ENCODE data around the gene ANTXR1.
"Not testable (repeated sequence)": the region's sequence is repeated elsewhere in the genome, so short reads cannot be mapped to it uniquely, and the experiment has no call there.

ANTXR1 gene

DNA sequence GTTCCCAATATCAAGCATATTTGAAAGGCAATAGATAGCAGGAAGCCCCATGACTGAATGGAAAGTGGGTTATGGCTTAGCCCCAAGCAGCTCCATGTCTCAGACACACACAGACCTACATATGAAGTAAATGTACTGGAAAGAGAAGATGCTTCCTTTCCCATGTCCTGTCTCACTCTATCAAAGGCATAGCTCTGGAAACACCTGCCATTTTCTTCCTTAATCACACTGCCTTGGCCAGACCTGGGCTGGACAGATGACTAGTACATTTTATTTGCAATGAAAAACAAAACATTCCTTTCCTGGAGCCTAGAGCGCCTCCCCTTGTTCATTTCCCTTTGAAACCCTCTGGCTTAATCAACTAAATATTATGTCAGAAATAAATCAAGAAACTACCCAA lies 160.7 kb downstream of the ANTXR1 start:
- H2BK5ac ChIP-seq (ENCODE audit: low read depth, low read length, poor library complexity, severe bottlenecking), result no peak overlapping the region
- H3K36me3 ChIP-seq (ENCODE audit: control insufficient read depth in 1 of 2, insufficient read depth in 2 of 2, low read depth in 1 of 2, low read length in 2 of 2), result peaks cover 5 to 9% of the 10 kb centered on the region in 2 experiments
- peaks cover 19% of the 10 kb centered on the region for H3K4me1 ChIP-seq (ENCODE audit: control insufficient read depth, insufficient read depth, low read depth, low read length)
- no peak overlapping the region for H3K14ac ChIP-seq (ENCODE audit: low read length in 2 of 2)
- H2BK15ac ChIP-seq (ENCODE audit: low read depth, poor library complexity, severe bottlenecking), result no peak overlapping the region
- H3K9me3 ChIP-seq (ENCODE audit: control insufficient read depth, low read length), result no peaks in the 10 kb centered on the region
- no peak overlapping the region for H2AK5ac ChIP-seq (ENCODE audit: low read length, severe bottlenecking)
- no peak for DNase-seq
- no peak overlapping the region for H4K91ac ChIP-seq (ENCODE audit: low read length)
- no peak overlapping the region for H3K27ac ChIP-seq (ENCODE audit: low read length, poor library complexity, severe bottlenecking)
- no peak overlapping the region for H3K4me3 ChIP-seq (ENCODE audit: insufficient read depth in 1 of 2, low read depth in 1 of 2, low read length in 2 of 2)
- H3K23ac ChIP-seq (ENCODE audit: low read length in 2 of 2), result no peak overlapping the region
- H3K18ac ChIP-seq (ENCODE audit: low read depth in 1 of 2, low read length in 2 of 2), result no peak overlapping the region
- no peak overlapping the region for H3K9ac ChIP-seq (ENCODE audit: low read length)
- no peak overlapping the region for H2BK120ac ChIP-seq (ENCODE audit: low read depth, low read length)
- H4K8ac ChIP-seq (ENCODE audit: low read length), result no peak overlapping the region
- H3K4ac ChIP-seq (ENCODE audit: low read depth in 1 of 2, low read length in 2 of 2), result peak overlapping the region in 1 of 2 experiments; percentile 7
- H3K79me1 ChIP-seq (replicated peaks; ENCODE audit: low read length, poor library complexity, severe bottlenecking), result peaks cover 2% of the 10 kb centered on the region
- H3K4me2 ChIP-seq (ENCODE audit: low read length, poor library complexity, severe bottlenecking), result no peak overlapping the region
- WGBS, result 92% methylated on average over 1 of the region's 1 CpG
- H2BK12ac ChIP-seq (ENCODE audit: low read length in 2 of 2), result peak overlapping the region; percentile 6 to 49
- H2AFZ ChIP-seq (ENCODE audit: low read depth, low read length), result no peak overlapping the region
- H3K27me3 ChIP-seq (ENCODE audit: control insufficient read depth in 1 of 2, insufficient read depth in 1 of 2, low read length in 2 of 2), result no peaks in the 10 kb centered on the region

DNA sequence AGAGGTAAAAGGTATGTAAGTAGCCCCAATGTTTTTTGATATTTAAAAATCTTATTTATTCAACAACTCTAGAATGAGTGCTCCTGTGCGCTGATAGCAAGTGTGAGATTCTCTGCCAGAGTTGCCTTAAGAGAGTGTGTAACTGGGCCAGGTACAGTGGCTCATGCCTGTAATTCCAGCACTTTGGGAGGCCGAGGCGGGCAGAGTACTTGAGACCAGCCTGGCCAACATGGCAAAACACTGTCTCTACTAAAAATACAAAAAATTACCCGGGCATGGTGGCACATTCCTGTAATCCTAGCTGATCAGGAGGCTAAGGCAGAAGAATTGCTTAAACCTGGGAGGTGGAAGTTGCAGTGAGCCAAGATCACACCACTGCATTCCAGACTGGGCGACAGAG lies 161.2 kb downstream of the ANTXR1 start:
- not testable (repeated sequence) for H3K27ac ChIP-seq (ENCODE audit: low read length, poor library complexity, severe bottlenecking); H3K23ac ChIP-seq (ENCODE audit: low read length in 2 of 2); DNase-seq; H2BK5ac ChIP-seq (ENCODE audit: low read depth, low read length, poor library complexity, severe bottlenecking); H3K18ac ChIP-seq (ENCODE audit: low read depth in 1 of 2, low read length in 2 of 2); H2AK5ac ChIP-seq (ENCODE audit: low read length, severe bottlenecking); H2BK120ac ChIP-seq (ENCODE audit: low read depth, low read length); H3K4me2 ChIP-seq (ENCODE audit: low read length, poor library complexity, severe bottlenecking); H2AFZ ChIP-seq (ENCODE audit: low read depth, low read length); H3K36me3 ChIP-seq (ENCODE audit: control insufficient read depth in 1 of 2, insufficient read depth in 2 of 2, low read depth in 1 of 2, low read length in 2 of 2); H3K27me3 ChIP-seq (ENCODE audit: control insufficient read depth in 1 of 2, insufficient read depth in 1 of 2, low read length in 2 of 2); H3K9ac ChIP-seq (ENCODE audit: low read length); H3K4me3 ChIP-seq (ENCODE audit: insufficient read depth in 1 of 2, low read depth in 1 of 2, low read length in 2 of 2); H3K79me1 ChIP-seq (replicated peaks; ENCODE audit: low read length, poor library complexity, severe bottlenecking); H2BK15ac ChIP-seq (ENCODE audit: low read depth, poor library complexity, severe bottlenecking); H3K14ac ChIP-seq (ENCODE audit: low read length in 2 of 2); H3K9me3 ChIP-seq (ENCODE audit: control insufficient read depth, low read length)
- WGBS, result 91% methylated on average over 3 of the region's 5 CpGs
- H2BK12ac ChIP-seq (ENCODE audit: low read length in 2 of 2), result peak overlapping the region in 1 of 2 experiments; percentile 5
- H4K91ac ChIP-seq (ENCODE audit: low read length), result peak overlapping the region; percentile 18
- H3K4ac ChIP-seq (ENCODE audit: low read depth in 1 of 2, low read length in 2 of 2), result peak overlapping the region in 1 of 2 experiments; percentile 69
- H4K8ac ChIP-seq (ENCODE audit: low read length), result peak overlapping the region; percentile 45
- H3K4me1 ChIP-seq (ENCODE audit: control insufficient read depth, insufficient read depth, low read depth, low read length), result peaks cover 19% of the 10 kb centered on the region

DNA sequence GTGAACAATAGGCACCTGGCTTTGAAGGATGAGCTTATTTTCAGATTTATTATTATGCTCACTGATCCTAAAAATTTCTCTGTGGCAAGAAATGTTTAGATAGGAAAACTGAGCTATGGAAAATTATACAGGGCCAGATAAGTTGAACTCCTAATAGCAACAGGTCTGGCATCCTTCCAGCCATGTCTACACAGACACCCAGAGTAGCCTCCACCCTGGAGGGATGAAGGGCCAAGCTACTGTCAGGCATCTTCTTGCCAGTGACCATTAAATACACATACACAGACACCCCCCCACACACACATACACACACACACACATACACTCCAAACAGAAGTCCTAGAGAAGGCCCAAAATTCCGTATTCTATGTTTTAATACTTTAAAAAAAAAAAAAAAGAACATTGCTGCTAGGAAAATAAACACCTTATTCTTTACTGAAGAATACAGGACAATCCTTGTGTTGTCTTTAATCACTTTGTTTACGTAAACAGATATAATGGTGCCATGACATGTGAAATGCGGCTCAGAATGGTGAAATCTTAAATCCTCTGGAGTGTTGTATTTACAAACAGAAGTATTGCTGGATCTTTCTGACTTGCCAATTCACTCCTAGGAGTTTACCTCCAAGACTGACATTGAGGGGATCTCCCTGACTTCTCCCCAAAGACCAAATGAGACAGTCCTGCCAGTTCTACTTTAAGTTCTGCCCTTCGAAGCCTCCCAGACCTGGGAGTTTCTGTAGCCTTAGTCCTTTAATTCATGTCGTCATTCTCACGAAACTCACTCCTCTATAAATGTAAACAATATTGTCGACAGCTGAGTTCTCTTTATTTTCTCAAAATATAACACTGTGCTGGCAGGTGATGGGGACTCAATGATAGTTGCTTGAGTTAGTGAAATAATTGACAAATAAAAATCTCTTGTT lies 163.1 kb downstream of the ANTXR1 start:
- Histone ChIP-seq H3K4me2 (ENCODE audit: low read length, poor library complexity, severe bottlenecking) (no peak overlapping the region), H2AFZ (ENCODE audit: low read depth, low read length) (no peak overlapping the region), H3K36me3 (ENCODE audit: control insufficient read depth in 1 of 2, insufficient read depth in 2 of 2, low read depth in 1 of 2, low read length in 2 of 2) (peaks cover 5 to 9% of the 10 kb centered on the region in 2 experiments), H2BK120ac (ENCODE audit: low read depth, low read length) (peak overlapping the region; percentile 93), H3K27me3 (ENCODE audit: control insufficient read depth in 1 of 2, insufficient read depth in 1 of 2, low read length in 2 of 2) (no peaks in the 10 kb centered on the region), H2AK5ac (ENCODE audit: low read length, severe bottlenecking) (no peak overlapping the region), H4K91ac (ENCODE audit: low read length) (peak overlapping the region; percentile 92), H3K18ac (ENCODE audit: low read depth in 1 of 2, low read length in 2 of 2) (peak overlapping the region; percentile 67 to 82), H3K23ac (ENCODE audit: low read length in 2 of 2) (no peak overlapping the region), H3K9ac (ENCODE audit: low read length) (peak overlapping the region; percentile 91), H3K14ac (ENCODE audit: low read length in 2 of 2) (no peak overlapping the region), H3K4ac (ENCODE audit: low read depth in 1 of 2, low read length in 2 of 2) (peak overlapping the region; percentile 27 to 92), H3K4me3 (ENCODE audit: insufficient read depth in 1 of 2, low read depth in 1 of 2, low read length in 2 of 2) (no peak overlapping the region), H4K8ac (ENCODE audit: low read length) (peak overlapping the region; percentile 73), H3K9me3 (ENCODE audit: control insufficient read depth, low read length) (no peaks in the 10 kb centered on the region), H2BK15ac (ENCODE audit: low read depth, poor library complexity, severe bottlenecking) (no peak overlapping the region), H2BK5ac (ENCODE audit: low read depth, low read length, poor library complexity, severe bottlenecking) (no peak overlapping the region), H3K4me1 (ENCODE audit: control insufficient read depth, insufficient read depth, low read depth, low read length) (peaks cover 13% of the 10 kb centered on the region), H3K27ac (ENCODE audit: low read length, poor library complexity, severe bottlenecking) (no peak overlapping the region), H2BK12ac (ENCODE audit: low read length in 2 of 2) (peak overlapping the region in 1 of 2 experiments; percentile 75), H3K79me1 (replicated peaks; ENCODE audit: low read length, poor library complexity, severe bottlenecking) (no peaks in the 10 kb centered on the region)
- DNase-seq, result peak; percentile 90
- 66% methylated on average over 2 of the region's 7 CpGs for WGBS

DNA sequence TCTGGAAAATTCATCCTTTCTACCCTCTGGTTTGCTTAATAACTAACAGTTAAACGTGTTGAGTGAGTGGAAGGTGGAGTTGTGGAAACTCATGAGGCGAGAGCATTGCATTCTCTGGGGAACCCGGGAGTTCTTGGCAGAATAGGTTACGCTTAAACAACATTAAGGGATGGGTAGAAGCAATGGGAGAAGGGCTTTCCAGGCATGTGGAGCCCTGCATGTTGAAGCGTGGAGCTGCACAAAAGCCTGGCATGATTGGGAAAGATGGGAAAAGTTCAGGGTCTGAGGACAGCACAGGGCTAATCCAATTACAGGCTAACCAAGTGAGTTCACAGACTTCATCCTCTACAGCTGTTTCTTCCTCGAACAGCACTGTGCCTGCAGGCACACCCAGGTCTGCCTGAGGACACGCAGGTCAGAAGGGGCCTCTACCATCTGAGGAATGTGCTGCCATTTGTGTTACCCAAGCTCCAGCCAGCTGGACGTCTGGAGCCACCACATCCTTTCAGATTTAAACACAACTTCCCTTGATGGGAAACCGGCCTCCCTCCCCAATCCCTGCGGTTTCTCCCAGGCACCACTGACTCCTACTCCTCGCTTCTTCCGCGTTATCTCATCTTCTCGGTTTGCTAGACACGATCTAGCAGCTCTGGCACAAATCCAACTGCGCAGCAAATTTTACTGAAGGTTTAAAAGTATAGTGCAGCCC lies 164.2 kb downstream of the ANTXR1 start:
- H3K27me3 ChIP-seq (ENCODE audit: control insufficient read depth in 1 of 2, insufficient read depth in 1 of 2, low read length in 2 of 2), result no peaks in the 10 kb centered on the region
- H3K4ac ChIP-seq (ENCODE audit: low read depth in 1 of 2, low read length in 2 of 2), result peak overlapping the region; percentile 98 to 99
- no peak overlapping the region for H3K4me2 ChIP-seq (ENCODE audit: low read length, poor library complexity, severe bottlenecking)
- peak overlapping the region; percentile 96 for H4K8ac ChIP-seq (ENCODE audit: low read length)
- H3K9me3 ChIP-seq (ENCODE audit: control insufficient read depth, low read length), result no peaks in the 10 kb centered on the region
- H3K9ac ChIP-seq (ENCODE audit: low read length), result peak overlapping the region; percentile 91
- H3K4me1 ChIP-seq (ENCODE audit: control insufficient read depth, insufficient read depth, low read depth, low read length), result peaks cover 13% of the 10 kb centered on the region
- 24% methylated on average over 16 of the region's 16 CpGs for WGBS
- peaks cover 13 to 17% of the 10 kb centered on the region in 2 experiments for H3K36me3 ChIP-seq (ENCODE audit: control insufficient read depth in 1 of 2, insufficient read depth in 2 of 2, low read depth in 1 of 2, low read length in 2 of 2)
- H3K79me1 ChIP-seq (replicated peaks; ENCODE audit: low read length, poor library complexity, severe bottlenecking), result no peaks in the 10 kb centered on the region
- H2BK5ac ChIP-seq (ENCODE audit: low read depth, low read length, poor library complexity, severe bottlenecking), result no peak overlapping the region
- H2AFZ ChIP-seq (ENCODE audit: low read depth, low read length), result no peak overlapping the region
- peak overlapping the region in 1 of 2 experiments; percentile 52 for H3K4me3 ChIP-seq (ENCODE audit: insufficient read depth in 1 of 2, low read depth in 1 of 2, low read length in 2 of 2)
- peak overlapping the region; percentile 75 for H3K27ac ChIP-seq (ENCODE audit: low read length, poor library complexity, severe bottlenecking)
- peak overlapping the region; percentile 75 to 95 for H2BK12ac ChIP-seq (ENCODE audit: low read length in 2 of 2)
- peak overlapping the region; percentile 100 for H2BK120ac ChIP-seq (ENCODE audit: low read depth, low read length)
- H2AK5ac ChIP-seq (ENCODE audit: low read length, severe bottlenecking), result peak overlapping the region; percentile 70
- peak overlapping the region; percentile 87 for H2BK15ac ChIP-seq (ENCODE audit: low read depth, poor library complexity, severe bottlenecking)
- peak overlapping the region; percentile 96 for H4K91ac ChIP-seq (ENCODE audit: low read length)
- peak; percentile 100 for DNase-seq
- peak overlapping the region in 1 of 2 experiments; percentile 26 for H3K14ac ChIP-seq (ENCODE audit: low read length in 2 of 2)
- no peak overlapping the region for H3K23ac ChIP-seq (ENCODE audit: low read length in 2 of 2)
- peak overlapping the region; percentile 78 to 98 for H3K18ac ChIP-seq (ENCODE audit: low read depth in 1 of 2, low read length in 2 of 2)
